GM12892 (cell line): ENCODE data around the gene ALG3.

Experiments used
- POLR2A ChIP-seq: IDR thresholded peaks from 2 replicates; pipeline ENCODE4 v1.6.1; 2011; ENCODE audit warnings: low read depth, low read length, control low read depth
- POLR2AphosphoS5 ChIP-seq: IDR thresholded peaks from 2 replicates; pipeline ENCODE4 v1.6.1; 2011; ENCODE audit warnings: low read depth, low read length, control low read depth

- TF ChIP-seq POLR2AphosphoS5, result no peak
- no peak for TF ChIP-seq POLR2A
Observed at GRCh38 chr3:184241447-184242296, 7.1 kb downstream of the ALG3 start.
